Measurements from ENCODE around the gene B4GALT2. TPM values are rescaled to one million over a fixed set of nuclear protein-coding genes. Genes with fewer than 3 reads are reported as not detected.

Gene B4GALT2
- polyA plus RNA-seq, result 10 to 100 TPM; 20.7 to 43.7 (median 36.7) TPM

DNA sequence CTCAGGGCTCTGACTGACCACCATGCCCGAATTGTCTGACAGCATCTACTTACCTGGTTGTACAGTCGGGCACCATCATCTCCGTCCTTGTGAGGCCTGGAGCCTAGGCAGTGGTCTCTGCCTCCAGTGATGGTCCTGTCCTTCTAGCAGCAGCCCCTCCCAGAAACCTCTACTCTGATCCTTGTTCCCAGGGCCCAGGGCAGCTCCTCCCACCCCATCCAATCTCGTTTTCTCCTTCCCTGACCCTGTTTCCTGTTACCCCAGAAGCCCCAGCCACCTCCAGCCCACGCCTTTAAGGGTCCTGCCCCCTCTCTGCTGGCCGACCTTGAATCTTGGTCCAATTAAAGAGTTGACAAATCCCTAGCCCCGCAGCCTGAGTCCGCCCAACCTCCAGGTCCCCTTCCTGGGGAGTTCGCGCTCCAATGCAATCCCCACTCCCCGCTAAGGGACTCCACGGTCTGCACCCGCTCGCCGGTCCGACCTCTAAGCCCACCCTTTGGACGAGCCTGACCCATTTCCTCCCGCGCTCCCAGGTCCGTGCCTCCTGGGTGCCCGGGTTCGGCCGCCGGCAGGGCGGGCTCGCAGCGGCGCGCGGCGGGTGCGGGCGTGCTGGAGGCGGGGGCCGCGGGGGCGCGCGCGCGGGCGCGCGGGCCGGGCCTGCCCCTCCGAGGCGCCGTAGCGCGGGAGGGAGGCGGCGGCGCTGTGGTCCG is at the start of gene B4GALT2:
Gene B4GALT2, plus strand, starts transcription at position 660 of the 710 bp plus-strand sequence. CDS start 1,951 bp downstream, outside the sequence.
- 6 to 8% (median 7%) methylated on average over 37 to 51 of the region's 54 CpGs for WGBS, 3 donors
- no peak within 1 kb of the TSS for H3K27ac ChIP-seq (ENCODE audit: low read depth, low read length)

DNA sequence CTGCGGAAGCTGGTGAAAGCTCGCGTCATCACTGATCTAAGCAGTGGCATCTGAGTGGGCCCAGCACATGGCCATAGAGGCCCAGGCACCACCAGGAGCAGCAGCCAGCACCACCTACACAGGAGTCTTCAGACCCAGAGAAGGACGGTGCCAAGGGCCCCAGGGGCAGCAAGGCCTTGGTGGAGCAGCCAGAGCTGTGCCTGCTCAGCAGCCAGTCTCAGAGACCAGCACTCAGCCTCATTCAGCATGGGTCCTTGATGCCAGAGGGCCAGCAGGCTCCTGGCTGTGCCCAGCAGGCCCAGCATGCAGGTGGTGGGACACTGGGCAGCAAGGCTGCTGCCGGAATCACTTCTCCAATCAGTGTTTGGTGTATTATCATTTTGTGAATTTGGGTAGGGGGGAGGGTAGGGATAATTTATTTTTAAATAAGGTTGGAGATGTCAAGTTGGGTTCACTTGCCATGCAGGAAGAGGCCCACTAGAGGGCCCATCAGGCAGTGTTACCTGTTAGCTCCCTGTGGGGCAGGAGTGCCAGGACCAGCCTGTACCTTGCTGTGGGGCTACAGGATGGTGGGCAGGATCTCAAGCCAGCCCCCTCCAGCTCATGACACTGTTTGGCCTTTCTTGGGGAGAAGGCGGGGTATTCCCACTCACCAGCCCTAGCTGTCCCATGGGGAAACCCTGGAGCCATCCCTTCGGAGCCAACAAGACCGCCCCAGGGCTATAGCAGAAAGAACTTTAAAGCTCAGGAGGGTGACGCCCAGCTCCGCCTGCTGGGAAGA is 48.7 kb upstream of the B4GALT2 start:
- WGBS, 3 donors, result 90 to 95% (median 92%) methylated on average over 10 of the region's 10 CpGs
- no peak overlapping the region for H3K27ac ChIP-seq (ENCODE audit: low read depth, low read length)

DNA sequence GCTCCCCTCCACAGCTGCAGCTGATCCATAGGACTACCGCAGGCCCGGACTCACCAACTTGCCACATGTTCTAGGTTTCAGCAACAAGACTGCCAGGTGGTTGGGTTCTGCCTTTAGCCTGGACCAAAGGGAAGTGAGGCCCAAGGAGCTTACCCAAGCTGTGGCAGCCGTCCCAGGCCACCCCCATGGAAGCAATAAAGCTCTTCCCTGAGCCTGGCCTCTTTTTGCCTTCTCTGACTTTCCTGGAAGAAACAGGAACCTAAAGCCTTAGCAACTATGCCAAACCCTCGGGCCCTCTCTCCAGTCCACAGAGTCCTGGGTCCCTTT is 48.1 kb upstream of the B4GALT2 start:
- H3K27ac ChIP-seq (ENCODE audit: low read depth, low read length), result no peak overlapping the region
- WGBS, 3 donors, result 62 to 72% (median 70%) methylated on average over 4 of the region's 4 CpGs

DNA sequence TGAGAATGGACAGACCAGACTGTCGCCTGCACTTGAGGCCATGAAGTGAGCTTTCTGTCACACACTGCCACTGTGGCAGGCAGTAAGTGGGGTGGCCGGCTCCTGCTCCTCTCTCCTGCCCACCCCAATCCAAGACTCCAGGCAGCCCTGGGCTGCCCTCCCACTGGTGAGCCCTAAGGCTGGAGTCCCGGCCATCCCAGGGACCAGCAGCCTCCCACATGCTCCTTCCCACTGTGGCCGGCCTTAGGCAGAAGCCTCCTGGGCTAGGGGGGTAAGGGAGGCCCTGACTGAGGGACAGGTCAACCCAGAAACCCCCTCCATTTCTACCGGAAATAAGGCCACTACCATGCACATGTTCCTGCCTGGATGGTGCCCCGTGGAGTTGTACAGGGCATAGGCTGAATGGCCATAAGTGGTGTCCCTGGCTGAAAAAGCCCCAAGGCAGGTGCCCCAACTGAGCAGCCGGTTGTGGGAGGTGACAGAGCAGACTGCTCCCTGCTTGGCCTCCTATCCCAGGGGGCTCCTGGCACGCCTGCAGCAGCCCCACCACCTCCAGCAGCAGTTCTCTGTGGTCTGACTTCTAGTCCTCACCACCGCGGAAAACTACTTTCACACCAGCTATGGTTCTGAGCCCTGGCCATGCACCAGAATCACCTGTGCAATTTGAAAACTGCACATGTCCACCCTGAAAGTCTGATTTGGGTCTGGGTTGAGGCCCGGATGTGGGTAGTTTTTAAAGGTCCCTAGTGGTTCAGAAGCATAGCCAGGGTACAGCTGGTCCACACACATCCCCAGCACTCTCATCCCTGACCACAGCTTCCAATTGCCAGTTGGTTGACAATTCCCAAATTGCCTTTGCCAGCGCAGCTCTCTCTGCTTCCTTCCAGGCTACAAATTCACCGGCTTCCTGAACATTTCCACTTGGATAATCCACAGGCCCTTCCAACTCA is 47.0 kb upstream of the B4GALT2 start:
- WGBS, 3 donors, result 89 to 91% (median 90%) methylated on average over 12 to 13 of the region's 13 CpGs
- no peak overlapping the region for H3K27ac ChIP-seq (ENCODE audit: low read depth, low read length)

DNA sequence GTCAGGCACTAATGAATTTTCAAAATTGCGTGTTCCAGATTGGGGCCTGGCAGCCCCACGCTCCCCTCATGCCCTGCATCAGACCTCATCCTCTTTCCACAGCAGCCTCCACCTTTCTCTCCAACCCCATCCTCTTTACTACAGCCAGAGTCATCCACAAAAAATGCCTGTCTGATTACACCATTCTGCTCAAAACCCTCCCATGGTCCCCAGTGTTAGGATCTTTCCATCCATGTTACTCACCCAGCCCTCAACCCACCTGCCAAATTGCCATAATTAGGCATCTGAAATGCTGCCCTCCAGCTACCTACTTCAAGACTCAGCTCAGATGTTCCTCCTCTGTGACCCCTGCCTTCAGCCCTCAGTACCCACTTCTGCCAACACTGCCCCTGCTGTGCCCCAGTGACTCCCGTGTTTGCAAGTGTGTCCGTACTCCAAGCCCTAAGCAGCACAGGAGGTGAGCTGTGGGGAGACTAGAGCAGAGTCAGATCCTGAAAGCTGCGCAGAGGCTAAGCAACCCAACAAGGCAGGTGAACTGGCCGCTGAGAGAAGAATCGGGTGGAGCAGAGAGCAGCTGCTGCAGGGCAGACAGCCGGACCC is 46.1 kb upstream of the B4GALT2 start:
- no peak overlapping the region for H3K27ac ChIP-seq (ENCODE audit: low read depth, low read length)
- WGBS, 3 donors, result 26 to 33% (median 27%) methylated on average over 8 of the region's 8 CpGs

DNA sequence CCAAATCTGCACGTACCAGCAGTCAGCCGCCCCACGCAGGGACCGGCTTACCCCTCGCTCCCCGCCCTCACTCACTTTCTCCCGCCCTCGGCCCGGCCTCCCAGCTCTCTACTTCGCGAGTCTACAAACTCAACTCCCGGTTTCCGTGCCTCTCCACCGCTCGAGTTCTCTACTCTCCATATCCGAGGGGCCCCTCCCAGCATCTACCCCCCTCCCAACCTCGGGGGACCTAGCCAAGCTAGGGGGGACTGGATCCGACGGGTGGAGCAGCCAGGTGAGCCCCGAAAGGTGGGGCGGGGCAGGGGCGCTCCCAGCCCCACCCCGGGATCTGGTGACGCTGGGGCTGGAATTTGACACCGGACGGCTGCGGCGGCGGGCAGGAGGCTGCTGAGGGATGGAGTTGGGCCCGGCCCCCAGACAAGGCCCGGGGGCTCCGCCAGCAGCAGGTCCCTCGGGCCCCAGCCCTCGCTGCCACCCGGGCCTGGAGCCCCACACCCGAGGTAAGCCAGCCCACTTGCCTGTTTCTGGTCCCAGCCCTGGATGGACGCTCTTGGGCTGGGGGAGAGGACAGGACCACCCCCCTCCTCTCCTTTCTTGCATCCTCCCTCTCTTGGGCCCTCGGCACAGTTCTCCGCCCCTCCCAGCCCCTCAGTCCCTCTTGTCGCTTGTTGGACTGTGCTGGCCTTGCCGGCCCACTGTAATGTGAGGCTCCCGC is 45.5 kb upstream of the B4GALT2 start, which contains the start of gene ARTN:
Gene ARTN, plus strand, starts transcription at position 416 of the 715 bp plus-strand sequence. CDS start 1,856 bp downstream, outside the sequence.
- H3K27ac ChIP-seq (ENCODE audit: low read depth, low read length), result no peak within 1 kb of the TSS
- 1 to 4% (median 3%) methylated on average over 39 to 42 of the region's 42 CpGs for WGBS, 3 donors

DNA sequence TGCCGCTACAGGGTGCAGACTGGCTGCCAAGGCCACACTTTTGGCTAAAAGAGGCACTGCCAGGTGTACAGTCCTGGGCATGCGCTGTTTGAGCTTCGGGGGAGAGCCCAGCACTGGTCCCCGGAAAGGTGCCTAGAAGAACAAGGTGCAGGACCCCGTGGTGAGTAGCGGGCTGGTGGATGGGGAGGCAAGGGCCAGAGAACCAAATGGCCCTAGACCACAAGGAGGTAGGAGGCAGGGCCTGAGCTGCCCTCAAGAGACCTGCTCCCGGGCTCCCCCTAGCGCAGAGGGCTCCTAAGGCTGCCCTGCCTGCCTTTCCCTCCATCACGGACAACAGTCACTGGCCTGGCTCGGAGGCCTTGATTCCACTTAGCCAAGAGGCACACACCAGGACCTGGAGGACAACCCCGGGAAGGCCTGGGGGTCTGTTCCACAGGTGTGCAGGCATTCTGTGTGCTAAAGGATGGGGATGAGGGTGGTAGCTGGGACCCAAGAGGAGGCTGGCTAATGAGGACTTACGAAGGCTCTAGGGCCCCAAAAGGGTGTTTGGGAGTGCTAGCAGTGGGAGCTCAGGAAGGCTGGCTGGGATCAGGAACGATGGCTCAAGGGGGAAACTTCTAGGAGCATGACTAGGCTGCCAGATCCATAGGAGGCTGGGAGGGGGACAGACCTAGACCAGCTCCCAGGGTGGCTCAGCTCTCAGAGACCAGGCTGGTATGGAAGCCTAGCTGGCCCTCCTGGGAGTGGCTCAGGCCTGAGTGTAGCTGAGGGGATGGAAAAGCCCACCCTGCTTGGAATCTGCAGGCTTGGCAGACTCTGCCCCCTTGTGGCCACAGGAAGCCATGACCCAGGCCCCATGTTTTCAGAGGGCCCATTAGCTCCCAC is 44.7 kb upstream of the B4GALT2 start:
- 19 to 34% (median 26%) methylated on average over 13 of the region's 13 CpGs for WGBS, 3 donors

DNA sequence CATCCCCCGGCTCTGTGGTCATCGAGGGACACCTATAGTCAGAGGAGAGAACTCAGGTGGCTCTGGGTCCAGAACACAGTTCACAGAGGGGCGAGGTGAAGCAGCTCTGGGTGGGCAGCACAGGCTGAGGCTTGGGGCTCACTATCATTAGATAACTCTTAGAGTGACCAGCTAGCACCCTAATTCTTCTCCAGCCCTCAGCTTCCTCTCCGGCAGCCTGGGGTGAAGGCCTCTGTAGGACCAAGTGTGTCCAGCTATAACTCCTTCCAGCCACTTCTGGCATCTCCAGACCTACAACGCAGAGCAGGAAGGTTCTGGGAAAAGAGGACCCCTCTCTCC is 44.1 kb upstream of the B4GALT2 start:
- no peak overlapping the region for H3K27ac ChIP-seq (ENCODE audit: low read depth, low read length)
- 49 to 62% (median 52%) methylated on average over 5 of the region's 5 CpGs for WGBS, 3 donors

More for the DNA sequence above, 44.7 kb upstream of the B4GALT2 start:
- H3K27ac ChIP-seq (ENCODE audit: low read depth, low read length), result no peak overlapping the region

DNA sequence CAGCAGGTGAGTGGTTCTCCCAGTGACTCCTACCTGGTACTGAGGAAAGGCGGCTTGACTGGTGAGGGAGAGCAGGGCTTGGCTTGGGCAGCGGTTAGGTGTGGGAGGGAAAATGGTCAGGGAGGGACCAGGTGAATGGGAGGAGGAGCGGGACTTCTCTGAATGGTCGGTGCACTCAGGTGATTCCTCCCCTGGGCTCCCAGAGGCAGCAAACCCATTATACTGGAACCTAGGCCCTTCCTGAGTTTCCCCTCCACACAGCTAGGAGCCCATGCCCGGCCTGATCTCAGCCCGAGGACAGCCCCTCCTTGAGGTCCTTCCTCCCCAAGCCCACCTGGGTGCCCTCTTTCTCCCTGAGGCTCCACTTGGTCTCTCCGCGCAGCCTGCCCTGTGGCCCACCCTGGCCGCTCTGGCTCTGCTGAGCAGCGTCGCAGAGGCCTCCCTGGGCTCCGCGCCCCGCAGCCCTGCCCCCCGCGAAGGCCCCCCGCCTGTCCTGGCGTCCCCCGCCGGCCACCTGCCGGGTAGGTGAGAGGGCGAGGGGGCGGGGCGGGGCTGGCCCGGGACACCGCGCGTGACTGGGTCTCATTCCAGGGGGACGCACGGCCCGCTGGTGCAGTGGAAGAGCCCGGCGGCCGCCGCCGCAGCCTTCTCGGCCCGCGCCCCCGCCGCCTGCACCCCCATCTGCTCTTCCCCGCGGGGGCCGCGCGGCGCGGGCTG is 43.1 kb upstream of the B4GALT2 start:
- 8 to 10% (median 9%) methylated on average over 28 to 48 of the region's 48 CpGs for WGBS, 3 donors
- no peak overlapping the region for H3K27ac ChIP-seq (ENCODE audit: low read depth, low read length)

- WGBS, 3 donors, result 8 to 14% (median 12%) methylated on average over 42 to 55 of the region's 56 CpGs
- no peak overlapping the region for H3K27ac ChIP-seq (ENCODE audit: low read depth, low read length)
These were observed 42.4 kb upstream of the B4GALT2 start for GRCh38 chr1:43936431-43937151.

- no peak overlapping the region for H3K27ac ChIP-seq (ENCODE audit: low read depth, low read length)
- WGBS, 3 donors, result 80 to 95% (median 93%) methylated on average over 8 of the region's 8 CpGs
These were observed 41.7 kb upstream of the B4GALT2 start for GRCh38 chr1:43937179-43937865.

DNA sequence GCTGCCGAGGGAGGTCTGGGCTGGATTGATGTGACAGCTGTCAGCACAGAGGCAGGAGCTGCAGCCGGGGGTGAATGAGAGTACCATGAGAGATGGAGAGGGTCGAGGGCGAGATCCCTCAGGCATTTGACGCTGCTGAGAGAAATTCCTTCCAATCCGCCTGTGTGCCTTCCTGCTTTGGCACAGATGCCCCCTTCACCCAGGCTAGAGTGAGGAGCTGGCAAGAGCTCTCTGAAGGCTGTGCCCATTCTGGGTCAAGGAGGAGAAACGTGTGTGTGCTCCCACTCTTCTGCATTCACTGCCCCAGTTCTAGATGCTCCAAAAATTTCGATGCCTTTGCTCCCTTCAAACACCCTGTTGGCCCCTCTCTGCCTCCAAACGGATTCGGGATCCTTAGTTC is 40.6 kb upstream of the B4GALT2 start:
- 84 to 88% (median 87%) methylated on average over 10 of the region's 10 CpGs for whole genome bisulfite sequencing, 3 donors
- no peak overlapping the region for H3K27ac ChIP-seq (ENCODE audit: low read depth, low read length)

DNA sequence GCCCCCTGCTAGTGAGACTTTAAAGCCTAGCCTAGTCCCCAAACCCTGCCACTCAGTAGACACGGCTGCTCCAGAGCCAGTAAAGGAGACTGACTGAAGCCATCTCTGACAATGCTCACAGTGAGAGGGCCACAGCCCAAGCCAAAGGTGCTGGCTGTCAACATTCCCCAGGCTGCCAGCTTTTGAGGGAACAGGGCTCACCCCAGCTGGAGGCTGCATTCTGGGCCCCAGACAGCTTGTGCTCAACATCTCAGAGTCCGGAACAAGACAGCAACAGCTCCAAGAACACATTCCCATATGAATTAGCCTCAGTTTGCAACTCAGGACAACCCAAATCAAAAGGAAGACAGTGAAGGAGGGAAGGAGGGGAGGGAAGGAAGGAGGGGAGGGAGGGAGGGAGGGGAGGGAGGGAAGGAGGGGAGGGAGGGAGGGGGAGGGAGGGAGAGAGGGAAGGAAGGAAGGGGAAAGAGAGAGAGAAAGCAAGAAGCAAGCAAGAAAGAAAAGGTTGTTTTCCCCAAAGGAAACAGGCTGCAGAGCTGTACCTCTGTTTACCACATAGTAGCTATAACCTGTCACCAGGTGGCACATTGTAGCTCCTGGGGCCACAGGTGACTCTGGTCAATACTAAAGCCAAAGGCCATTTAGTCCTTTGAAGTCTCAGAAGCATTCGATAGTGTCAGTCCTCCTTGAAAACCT is 40.0 kb upstream of the B4GALT2 start:
- WGBS, 3 donors, result 69 to 82% (median 80%) methylated on average over 3 of the region's 3 CpGs
- no peak overlapping the region for H3K27ac ChIP-seq (ENCODE audit: low read depth, low read length)

GRCh38 chr1:43942411-43942810 is 36.6 kb upstream of the B4GALT2 start:
- 80 to 92% (median 91%) methylated on average over 3 of the region's 3 CpGs for WGBS, 3 donors
- no peak overlapping the region for H3K27ac ChIP-seq (ENCODE audit: low read depth, low read length)

GRCh38 chr1:43944860-43945259 is 34.1 kb upstream of the B4GALT2 start:
- WGBS, 3 donors, result 92 to 100% (median 93%) methylated on average over 1 of the region's 1 CpG
- H3K27ac ChIP-seq (ENCODE audit: low read depth, low read length), result no peak overlapping the region

Data from adipose tissue (tissue), 3 donors.